Measurements from ENCODE around the gene LRBA. TPM values are rescaled to one million over a fixed set of nuclear protein-coding genes. Genes with fewer than 3 reads are reported as not detected.

The LRBA gene
- polyA plus RNA-seq, 1 of the 3 experiments (the other 2 are of a cell fraction) = 11.4 TPM

GRCh38 chr4:150230561-150230960 is 784.5 kb downstream of the LRBA start:
- TF ChIP-seq TEAD4 (IDR thresholded peaks at IDR 0.05; ENCODE audit: borderline replicate concordance, insufficient read depth) = no peak
- no peak for TF ChIP-seq ZBTB33 (IDR thresholded peaks at IDR 0.05; ENCODE audit: borderline replicate concordance, low read depth)
- no peak for TF ChIP-seq FOSL2 (IDR thresholded peaks at IDR 0.05; ENCODE audit: borderline replicate concordance, low read depth)
- TF ChIP-seq YY1 (IDR thresholded peaks at IDR 0.05; ENCODE audit: low read depth) = no peak
- Histone ChIP-seq H3K9ac (no peak overlapping the region), H3K9me3 (no peaks in the 10 kb centered on the region), H2AFZ (ENCODE audit: low read depth) (no peak overlapping the region), H3K79me2 (ENCODE audit: insufficient read depth) (peaks cover 3% of the 10 kb centered on the region; the same call in 1 of the 2 replicates), H3K4me2 (no peak overlapping the region), H4K20me1 (ENCODE audit: insufficient read depth) (no peaks in the 10 kb centered on the region), H3K36me3 (replicated peaks in 1 of 2; ENCODE audit: control insufficient read depth in 1 of 2, insufficient read depth in 2 of 2, low read length in 1 of 2) (peaks cover 36 to 41% of the 10 kb centered on the region in 2 experiments), H3K4me1 (ENCODE audit: control insufficient read depth in 1 of 2, insufficient read depth in 2 of 2, low read depth in 1 of 2, low read length in 1 of 2) (peaks cover 12 to 50% of the 10 kb centered on the region in 2 experiments), H3K27me3 (ENCODE audit: insufficient read depth) (no peaks in the 10 kb centered on the region), H3K9me2 (no peaks in the 10 kb centered on the region), H3F3A (replicated peaks; ENCODE audit: insufficient read depth) (peaks cover 33% of the 10 kb centered on the region), H3K27ac (ENCODE audit: low read depth in 2 of 2, low read length in 1 of 2) (peak overlapping the region in 1 of 2 experiments; percentile 82; a peak in 3 of 4 replicates), H3K4me3 (ENCODE audit: low read depth in 2 of 2, low read length in 1 of 2) (no peak overlapping the region)
- WGBS (ENCODE audit: low lambda C conversion rate) = 89% methylated on average over 2 of the region's 2 CpGs
- ChIA-PET CTCF (interaction anchor here (1.0 to 2.9 kb wide), 4 partner anchors 9 to 232 kb away, joined by 4 to 17 read pairs (median 4); no protein-coding TSS in a partner anchor), POLR2A (no interaction called here)
- no peak for DNase-seq

- peaks cover 33% of the 10 kb centered on the region for H3F3A ChIP-seq (replicated peaks; ENCODE audit: insufficient read depth)
- peak overlapping the region; percentile 27; the same call in 1 of the 2 replicates for H3K4me2 ChIP-seq
- TF ChIP-seq NFIC (IDR thresholded peaks at IDR 0.05; ENCODE audit: borderline replicate concordance) (peak; percentile 94), USF2 (IDR thresholded peaks at IDR 0.05; ENCODE audit: borderline replicate concordance, low read depth, low read length) (no peak), ELF1 (IDR thresholded peaks at IDR 0.05) (no peak), JUND (IDR thresholded peaks at IDR 0.05) (peak; percentile 81), TEAD4 (IDR thresholded peaks at IDR 0.05; ENCODE audit: borderline replicate concordance, insufficient read depth) (peak; percentile 59; the same call in 1 of the 2 replicates), TCF12 (IDR thresholded peaks at IDR 0.05) (peak; percentile 71), YY1 (IDR thresholded peaks at IDR 0.05; ENCODE audit: low read depth) (no peak), TAF1 (IDR thresholded peaks at IDR 0.05; ENCODE audit: borderline replicate concordance, low read depth, low read length) (no peak), MXI1 (IDR thresholded peaks at IDR 0.05; ENCODE audit: low read depth, low read length) (no peak), EP300 (IDR thresholded peaks at IDR 0.05; ENCODE audit: borderline replicate concordance in 1 of 2, low read depth in 1 of 2, low read length in 1 of 2) (peak in 1 of 2 experiments; percentile 82; a peak in 2 of 4 replicates), PBX3 (IDR thresholded peaks at IDR 0.05) (peak; percentile 74), FOSL2 (IDR thresholded peaks at IDR 0.05; ENCODE audit: borderline replicate concordance, low read depth) (peak; percentile 72; the same call in 1 of the 2 replicates), GATA2 (CRISPR knock-in tag; IDR thresholded peaks at IDR 0.05) (no peak)
- H3K9me3 ChIP-seq = no peaks in the 10 kb centered on the region
- no peaks in the 10 kb centered on the region for H4K20me1 ChIP-seq (ENCODE audit: insufficient read depth)
- peaks cover 32 to 35% of the 10 kb centered on the region in 2 experiments for H3K36me3 ChIP-seq (replicated peaks in 1 of 2; ENCODE audit: control insufficient read depth in 1 of 2, insufficient read depth in 2 of 2, low read length in 1 of 2)
- H3K27me3 ChIP-seq (ENCODE audit: insufficient read depth) = no peaks in the 10 kb centered on the region
- ChIA-PET POLR2A (no interaction called here), CTCF (no interaction called here)
- peaks cover 12 to 47% of the 10 kb centered on the region in 2 experiments; a peak in 3 of 4 replicates for H3K4me1 ChIP-seq (ENCODE audit: control insufficient read depth in 1 of 2, insufficient read depth in 2 of 2, low read depth in 1 of 2, low read length in 1 of 2)
- H3K9ac ChIP-seq = peak overlapping the region; percentile 14; the same call in 1 of the 2 replicates
- no peak overlapping the region for H2AFZ ChIP-seq (ENCODE audit: low read depth)
- DNase-seq = no peak
- peak overlapping the region in 1 of 2 experiments; percentile 82; a peak in 3 of 4 replicates for H3K27ac ChIP-seq (ENCODE audit: low read depth in 2 of 2, low read length in 1 of 2)
- H3K4me3 ChIP-seq (ENCODE audit: low read depth in 2 of 2, low read length in 1 of 2) = no peak overlapping the region
- H3K79me2 ChIP-seq (ENCODE audit: insufficient read depth) = peaks cover 3% of the 10 kb centered on the region; the same call in 1 of the 2 replicates
- WGBS (ENCODE audit: low lambda C conversion rate) = 4% methylated on average over 1 of the region's 1 CpG
- H3K9me2 ChIP-seq = no peaks in the 10 kb centered on the region
These were observed 785.6 kb downstream of the LRBA start for GRCh38 chr4:150229520-150229919.

All from SK-N-SH (cell line).